GM04503 (cell line): Measurements from ENCODE around the gene SLC25A23.

Experiments
- DNase-seq: peaks from one replicate; pipeline ENCODE4 v3.0.0-alpha.2; 2012; ENCODE audit warnings: low read depth

The SLC25A23 gene

GRCh38 chr19:6424939-6425731, 34.5 kb downstream of the SLC25A23 start:
- peak; percentile 100 for DNase-seq

GRCh38 chr19:6424195-6424938, 35.2 kb downstream of the SLC25A23 start, which contains the start of gene KHSRP:
Gene KHSRP (minus strand): TSS chr19:6424811. CDS start chr19:6424701, 110 bp downstream.
- DNase-seq = no peak

- no peak for DNase-seq
Measured at GRCh38 chr19:6423499-6424194, 35.9 kb downstream of the SLC25A23 start.

- no peak for DNase-seq
Measured at GRCh38 chr19:6421075-6422014, 38.2 kb downstream of the SLC25A23 start.

- no peak for DNase-seq
Measured at GRCh38 chr19:6418562-6418932, 41.0 kb downstream of the SLC25A23 start.

- no peak for DNase-seq
Measured at GRCh38 chr19:6417713-6418561, 41.7 kb downstream of the SLC25A23 start.

- DNase-seq = no peak
Measured at GRCh38 chr19:6416658-6417405, 42.8 kb downstream of the SLC25A23 start.

GRCh38 chr19:6415591-6416190, 43.9 kb downstream of the SLC25A23 start:
- no peak for DNase-seq

GRCh38 chr19:6414793-6415590, 44.6 kb downstream of the SLC25A23 start:
- no peak for DNase-seq

GRCh38 chr19:6413721-6414643, 45.6 kb downstream of the SLC25A23 start:
- DNase-seq = no peak

GRCh38 chr19:6413291-6413690, 46.3 kb downstream of the SLC25A23 start:
- DNase-seq = no peak

- DNase-seq = no peak
Measured at GRCh38 chr19:6412447-6413091, 47.0 kb downstream of the SLC25A23 start.

GRCh38 chr19:6412061-6412446, 47.5 kb downstream of the SLC25A23 start:
- no peak for DNase-seq

- DNase-seq = no peak
Measured at GRCh38 chr19:6409346-6409745, 50.2 kb downstream of the SLC25A23 start.

- DNase-seq = no peak
Measured at GRCh38 chr19:6406401-6406800, 53.2 kb downstream of the SLC25A23 start.

GRCh38 chr19:6402837-6403608, 56.6 kb downstream of the SLC25A23 start:
- no peak for DNase-seq
